Measurements from ENCODE around the gene CEP128.
"Not testable (repeated sequence)": the region's sequence is repeated elsewhere in the genome, so short reads cannot be mapped to it uniquely, and the experiment has no call there.

CEP128 gene

DNA sequence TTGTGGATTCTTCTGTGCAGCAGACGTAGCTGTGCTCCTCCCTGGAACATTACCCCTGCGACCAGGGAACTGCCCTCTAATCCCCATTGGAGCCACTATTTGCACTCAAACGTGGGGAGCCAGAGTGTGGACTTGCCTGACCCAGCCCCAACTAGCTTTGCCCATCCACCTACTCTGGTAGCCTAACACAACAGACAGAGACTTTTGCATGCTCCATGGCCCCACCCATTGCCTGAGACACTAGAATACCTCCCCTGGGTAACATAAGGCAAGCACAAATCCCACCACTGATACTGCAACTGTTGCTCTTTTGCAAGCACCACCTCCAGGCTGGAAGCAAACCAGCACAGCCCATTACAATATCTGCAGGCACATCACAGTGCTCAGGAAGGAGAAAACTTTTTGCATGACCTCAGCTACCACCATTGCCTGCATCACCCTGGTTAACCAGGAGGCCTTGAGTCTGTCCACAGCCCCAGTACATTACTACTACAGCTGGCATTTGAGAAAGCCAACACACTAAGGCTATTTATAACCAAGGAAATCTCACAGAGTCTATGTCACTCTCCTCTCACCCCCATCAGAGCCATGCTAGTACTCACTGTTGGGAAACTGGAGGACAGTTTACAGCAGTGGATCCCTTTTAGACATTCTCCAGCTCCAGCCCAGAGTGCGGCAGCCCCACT, 15.0 kb downstream of the CEP128 start:
- Histone ChIP-seq H3K9ac (ENCODE audit: low read depth, low read length) (no peak overlapping the region), H3K4me1 (ENCODE audit: control insufficient read depth, insufficient read depth, low read length) (peaks cover 2% of the 10 kb centered on the region), H3K4me3 (ENCODE audit: low read depth, low read length) (no peak overlapping the region), H3K27me3 (ENCODE audit: control insufficient read depth, insufficient read depth, low read length) (no peaks in the 10 kb centered on the region), H3K9me3 (ENCODE audit: control insufficient read depth, insufficient read depth, low read length) (no peaks in the 10 kb centered on the region), H3K36me3 (ENCODE audit: control insufficient read depth, insufficient read depth, low read length) (no peaks in the 10 kb centered on the region)

- Histone ChIP-seq H3K9me3 (ENCODE audit: control insufficient read depth, insufficient read depth, low read length) (no peaks in the 10 kb centered on the region), H3K9ac (ENCODE audit: low read depth, low read length) (no peak overlapping the region), H3K27me3 (ENCODE audit: control insufficient read depth, insufficient read depth, low read length) (no peaks in the 10 kb centered on the region), H3K4me3 (ENCODE audit: low read depth, low read length) (no peak overlapping the region), H3K36me3 (ENCODE audit: control insufficient read depth, insufficient read depth, low read length) (no peaks in the 10 kb centered on the region), H3K4me1 (ENCODE audit: control insufficient read depth, insufficient read depth, low read length) (peaks cover 2% of the 10 kb centered on the region)
These were observed 17.0 kb downstream of the CEP128 start for GRCh38 chr14:80924365-80925103.

- Histone ChIP-seq H3K4me1 (ENCODE audit: control insufficient read depth, insufficient read depth, low read length) (peaks cover 2% of the 10 kb centered on the region), H3K9ac (ENCODE audit: low read depth, low read length) (no peak overlapping the region), H3K36me3 (ENCODE audit: control insufficient read depth, insufficient read depth, low read length) (no peaks in the 10 kb centered on the region), H3K9me3 (ENCODE audit: control insufficient read depth, insufficient read depth, low read length) (no peaks in the 10 kb centered on the region), H3K4me3 (ENCODE audit: low read depth, low read length) (no peak overlapping the region), H3K27me3 (ENCODE audit: control insufficient read depth, insufficient read depth, low read length) (no peaks in the 10 kb centered on the region)
These were observed 18.2 kb downstream of the CEP128 start for GRCh38 chr14:80923368-80923767.

DNA sequence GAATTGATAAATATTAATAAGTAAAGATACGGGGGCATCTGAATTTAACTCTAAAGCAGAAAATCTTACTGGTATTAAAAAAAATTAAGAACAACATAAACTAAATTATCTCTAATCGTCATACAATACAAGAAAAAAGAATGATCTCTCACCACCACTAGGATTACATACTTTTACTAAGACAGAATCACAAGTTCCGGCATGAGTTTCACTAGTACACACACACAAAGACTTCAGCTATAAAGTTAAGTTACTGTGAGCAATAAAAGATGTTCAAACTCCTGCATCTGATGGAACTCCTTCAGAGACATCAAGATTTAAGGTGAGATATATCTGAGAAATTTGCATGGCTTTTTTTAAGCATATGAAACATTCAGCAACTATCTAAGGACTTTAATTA, 21.9 kb downstream of the CEP128 start:
- Histone ChIP-seq H3K27me3 (ENCODE audit: control insufficient read depth, insufficient read depth, low read length) (no peaks in the 10 kb centered on the region), H3K4me1 (ENCODE audit: control insufficient read depth, insufficient read depth, low read length) (no peaks in the 10 kb centered on the region), H3K4me3 (ENCODE audit: low read depth, low read length) (no peak overlapping the region), H3K9ac (ENCODE audit: low read depth, low read length) (no peak overlapping the region), H3K36me3 (ENCODE audit: control insufficient read depth, insufficient read depth, low read length) (no peaks in the 10 kb centered on the region), H3K9me3 (ENCODE audit: control insufficient read depth, insufficient read depth, low read length) (no peaks in the 10 kb centered on the region)

GRCh38 chr14:80912013-80912412, 29.5 kb downstream of the CEP128 start:
- H3K27me3 ChIP-seq (ENCODE audit: control insufficient read depth, insufficient read depth, low read length); H3K9me3 ChIP-seq (ENCODE audit: control insufficient read depth, insufficient read depth, low read length); H3K4me3 ChIP-seq (ENCODE audit: low read depth, low read length); H3K4me1 ChIP-seq (ENCODE audit: control insufficient read depth, insufficient read depth, low read length); H3K36me3 ChIP-seq (ENCODE audit: control insufficient read depth, insufficient read depth, low read length); H3K9ac ChIP-seq (ENCODE audit: low read depth, low read length): not testable (repeated sequence)

DNA sequence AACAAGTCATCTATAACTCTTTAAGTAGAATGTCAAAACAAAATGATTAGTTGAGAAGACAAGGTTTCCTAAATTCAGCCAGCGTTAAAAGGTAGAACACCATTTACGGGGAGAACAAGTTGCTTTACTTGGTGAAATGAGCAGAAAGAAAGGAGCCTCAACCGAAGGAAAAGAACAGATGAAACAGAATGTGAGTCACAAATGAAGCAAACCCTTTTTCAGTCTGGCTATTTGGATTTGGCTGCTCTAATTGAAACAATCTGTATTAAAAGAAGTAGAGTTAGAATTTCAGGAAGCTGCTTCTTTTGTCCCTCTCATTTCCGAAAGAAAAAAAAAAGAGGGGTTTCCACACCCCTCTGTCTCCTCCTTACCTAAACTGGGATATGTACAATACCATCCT, 34.6 kb downstream of the CEP128 start:
- Histone ChIP-seq H3K36me3 (ENCODE audit: control insufficient read depth, insufficient read depth, low read length) (no peaks in the 10 kb centered on the region), H3K4me3 (ENCODE audit: low read depth, low read length) (no peak overlapping the region), H3K27me3 (ENCODE audit: control insufficient read depth, insufficient read depth, low read length) (no peaks in the 10 kb centered on the region), H3K4me1 (ENCODE audit: control insufficient read depth, insufficient read depth, low read length) (peaks cover 5% of the 10 kb centered on the region), H3K9ac (ENCODE audit: low read depth, low read length) (no peak overlapping the region), H3K9me3 (ENCODE audit: control insufficient read depth, insufficient read depth, low read length) (no peaks in the 10 kb centered on the region)

- no peaks in the 10 kb centered on the region for H3K9me3 ChIP-seq (ENCODE audit: control insufficient read depth, insufficient read depth, low read length)
- H3K4me3 ChIP-seq (ENCODE audit: low read depth, low read length), result no peak overlapping the region
- peaks cover 5% of the 10 kb centered on the region for H3K4me1 ChIP-seq (ENCODE audit: control insufficient read depth, insufficient read depth, low read length)
- H3K36me3 ChIP-seq (ENCODE audit: control insufficient read depth, insufficient read depth, low read length), result no peaks in the 10 kb centered on the region
- H3K9ac ChIP-seq (ENCODE audit: low read depth, low read length), result no peak overlapping the region
- H3K27me3 ChIP-seq (ENCODE audit: control insufficient read depth, insufficient read depth, low read length), result no peaks in the 10 kb centered on the region
These were observed 35.2 kb downstream of the CEP128 start for GRCh38 chr14:80906336-80906735.

GRCh38 chr14:80902608-80903007, 38.9 kb downstream of the CEP128 start:
- H3K27me3 ChIP-seq (ENCODE audit: control insufficient read depth, insufficient read depth, low read length), result no peaks in the 10 kb centered on the region
- no peak overlapping the region for H3K4me3 ChIP-seq (ENCODE audit: low read depth, low read length)
- H3K9me3 ChIP-seq (ENCODE audit: control insufficient read depth, insufficient read depth, low read length), result no peaks in the 10 kb centered on the region
- H3K36me3 ChIP-seq (ENCODE audit: control insufficient read depth, insufficient read depth, low read length), result no peaks in the 10 kb centered on the region
- no peak overlapping the region for H3K9ac ChIP-seq (ENCODE audit: low read depth, low read length)
- peaks cover 5% of the 10 kb centered on the region for H3K4me1 ChIP-seq (ENCODE audit: control insufficient read depth, insufficient read depth, low read length)

DNA sequence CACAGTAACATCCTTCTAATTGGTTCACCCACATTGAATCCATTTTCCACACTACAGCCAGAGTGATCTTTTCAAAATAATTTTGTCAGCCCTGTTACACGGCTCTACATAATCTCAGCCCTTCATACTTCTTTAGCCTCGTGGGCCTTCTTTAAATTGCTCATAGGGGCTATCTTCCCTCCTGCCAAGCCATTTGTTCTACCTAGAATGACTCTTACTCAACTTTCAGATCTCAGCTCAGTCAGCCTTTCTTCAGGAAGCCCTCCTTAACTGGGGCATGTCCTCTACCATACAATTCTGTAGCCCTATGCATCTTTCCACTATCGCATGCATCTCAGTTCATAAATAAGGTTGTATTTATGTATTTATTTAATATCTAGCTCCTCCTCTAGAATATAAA, 39.7 kb downstream of the CEP128 start:
- Histone ChIP-seq H3K9me3 (ENCODE audit: control insufficient read depth, insufficient read depth, low read length) (no peaks in the 10 kb centered on the region), H3K4me3 (ENCODE audit: low read depth, low read length) (no peak overlapping the region), H3K27me3 (ENCODE audit: control insufficient read depth, insufficient read depth, low read length) (no peaks in the 10 kb centered on the region), H3K9ac (ENCODE audit: low read depth, low read length) (no peak overlapping the region), H3K4me1 (ENCODE audit: control insufficient read depth, insufficient read depth, low read length) (peaks cover 5% of the 10 kb centered on the region), H3K36me3 (ENCODE audit: control insufficient read depth, insufficient read depth, low read length) (no peaks in the 10 kb centered on the region)

DNA sequence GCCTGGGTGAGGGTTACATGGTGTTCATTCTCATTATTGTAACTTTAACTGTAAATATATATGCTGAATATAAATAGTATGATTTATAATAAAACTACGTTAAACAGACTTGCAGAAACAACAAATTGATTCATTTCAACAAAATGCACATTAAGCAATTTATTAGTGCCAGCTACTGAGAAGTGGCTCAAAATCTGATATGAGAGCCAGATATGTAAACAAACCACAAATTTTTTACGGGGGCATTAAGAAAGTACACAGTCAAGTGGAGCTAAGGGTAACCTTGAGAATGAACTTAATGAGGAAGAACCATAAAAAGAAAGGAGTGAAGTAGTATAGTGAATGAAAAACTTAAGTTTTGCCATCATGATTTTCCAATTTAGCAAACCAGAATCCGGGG, 40.3 kb downstream of the CEP128 start:
- peaks cover 5% of the 10 kb centered on the region for H3K4me1 ChIP-seq (ENCODE audit: control insufficient read depth, insufficient read depth, low read length)
- no peaks in the 10 kb centered on the region for H3K27me3 ChIP-seq (ENCODE audit: control insufficient read depth, insufficient read depth, low read length)
- H3K4me3 ChIP-seq (ENCODE audit: low read depth, low read length), result no peak overlapping the region
- no peaks in the 10 kb centered on the region for H3K36me3 ChIP-seq (ENCODE audit: control insufficient read depth, insufficient read depth, low read length)
- H3K9me3 ChIP-seq (ENCODE audit: control insufficient read depth, insufficient read depth, low read length), result no peaks in the 10 kb centered on the region
- H3K9ac ChIP-seq (ENCODE audit: low read depth, low read length), result no peak overlapping the region

GRCh38 chr14:80872645-80873044, 68.9 kb downstream of the CEP128 start:
- Histone ChIP-seq H3K36me3 (ENCODE audit: control insufficient read depth, insufficient read depth, low read length) (no peaks in the 10 kb centered on the region), H3K27me3 (ENCODE audit: control insufficient read depth, insufficient read depth, low read length) (no peaks in the 10 kb centered on the region), H3K9ac (ENCODE audit: low read depth, low read length) (no peak overlapping the region), H3K4me3 (ENCODE audit: low read depth, low read length) (no peak overlapping the region), H3K4me1 (ENCODE audit: control insufficient read depth, insufficient read depth, low read length) (no peaks in the 10 kb centered on the region), H3K9me3 (ENCODE audit: control insufficient read depth, insufficient read depth, low read length) (no peaks in the 10 kb centered on the region)

- H3K9ac ChIP-seq (ENCODE audit: low read depth, low read length), result no peak overlapping the region
- H3K27me3 ChIP-seq (ENCODE audit: control insufficient read depth, insufficient read depth, low read length), result no peaks in the 10 kb centered on the region
- no peaks in the 10 kb centered on the region for H3K4me1 ChIP-seq (ENCODE audit: control insufficient read depth, insufficient read depth, low read length)
- no peak overlapping the region for H3K4me3 ChIP-seq (ENCODE audit: low read depth, low read length)
- no peaks in the 10 kb centered on the region for H3K9me3 ChIP-seq (ENCODE audit: control insufficient read depth, insufficient read depth, low read length)
- no peaks in the 10 kb centered on the region for H3K36me3 ChIP-seq (ENCODE audit: control insufficient read depth, insufficient read depth, low read length)
These were observed 73.3 kb downstream of the CEP128 start for GRCh38 chr14:80868260-80868659.
